ENCODE measurements around the gene BARHL1. TPM values are rescaled to one million over a fixed set of nuclear protein-coding genes. Genes with fewer than 3 reads are reported as not detected.
A peak's percentile ranks its signal among the peaks of the same experiment; 100 is the strongest.

The BARHL1 gene
- polyA plus RNA-seq = not detected

DNA sequence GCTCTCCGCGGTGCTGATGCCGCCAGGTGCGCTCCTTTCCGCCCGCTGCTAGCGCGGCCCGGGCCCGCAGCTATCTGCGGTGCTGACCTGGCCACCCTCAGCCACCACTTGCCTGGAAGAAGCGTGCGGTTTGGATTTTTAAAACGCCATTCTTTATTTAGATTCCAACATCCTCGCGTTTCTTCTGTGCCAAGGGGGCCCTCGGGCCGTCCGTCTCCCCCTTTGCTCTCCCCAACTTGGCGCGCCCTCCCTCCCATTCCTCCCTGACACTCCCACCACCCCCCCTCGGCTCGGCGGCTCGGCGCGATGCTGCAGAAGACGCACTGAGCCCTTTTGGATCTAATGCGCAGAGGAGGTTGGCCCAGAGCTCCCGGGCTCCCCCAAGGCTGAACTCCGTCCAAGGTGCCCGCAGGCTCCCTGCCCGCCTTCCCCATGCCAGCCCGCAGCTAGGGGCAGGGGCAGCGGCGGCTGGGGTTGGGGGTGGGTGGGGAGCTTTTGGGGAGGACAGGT lies at the start of gene BARHL1:
BARHL1 (plus strand) TSS at position 331 of the 510 bp plus-strand sequence. CDS start 192 bp downstream, outside the sequence.
- Mint-ChIP-seq H3K27ac (peak within 1 kb of the TSS; percentile 89 to 97 (median 95)), H3K36me3 (peaks cover 1% of the 10 kb centered on the region), H3K9me3 (peaks cover 0 to 9% (median 0%) of the 10 kb centered on the region in 3 donors), H3K4me3 (peak within 1 kb of the TSS; percentile 38 to 80 (median 74)), H3K27me3 (peaks cover 55% of the 10 kb centered on the region), H3K4me1 (peaks cover 6 to 14% (median 13%) of the 10 kb centered on the region in 3 donors)

DNA sequence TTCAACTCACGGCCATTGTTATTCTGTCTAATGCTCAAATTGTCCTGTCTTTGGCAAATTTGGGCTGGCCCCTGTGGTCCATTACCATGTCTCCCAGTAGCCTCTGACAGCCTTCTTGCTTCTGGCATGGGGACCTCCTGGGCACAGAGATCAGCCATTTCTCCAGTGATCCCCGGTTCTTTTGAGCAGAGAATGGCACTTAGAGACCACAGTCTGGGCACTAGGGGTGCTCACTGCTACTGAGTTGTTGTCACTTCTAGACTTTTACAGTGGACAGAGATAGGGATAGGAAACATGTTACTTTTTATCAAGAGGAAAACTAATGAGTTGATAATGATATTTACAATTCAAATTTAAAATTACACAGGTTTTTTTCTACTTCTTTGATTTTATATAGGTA lies 47.6 kb upstream of the BARHL1 start:
- H3K9me3 Mint-ChIP-seq = peaks cover 0 to 11% (median 3%) of the 10 kb centered on the region in 3 donors

GRCh38 chr9:132536124-132536523 lies 46.3 kb upstream of the BARHL1 start:
- peaks cover 5% of the 10 kb centered on the region for H3K27me3 Mint-ChIP-seq
- no peak overlapping the region for H3K4me3 Mint-ChIP-seq
- H3K27ac Mint-ChIP-seq = no peak overlapping the region
- no peaks in the 10 kb centered on the region for H3K4me1 Mint-ChIP-seq
- H3K36me3 Mint-ChIP-seq = no peaks in the 10 kb centered on the region
- peaks cover 0 to 11% (median 3%) of the 10 kb centered on the region in 3 donors for H3K9me3 Mint-ChIP-seq

More for the DNA sequence above, 47.6 kb upstream of the BARHL1 start:
- Mint-ChIP-seq H3K4me3 (no peak overlapping the region), H3K36me3 (no peaks in the 10 kb centered on the region), H3K27me3 (peaks cover 12% of the 10 kb centered on the region), H3K4me1 (no peaks in the 10 kb centered on the region), H3K27ac (no peak overlapping the region)

DNA sequence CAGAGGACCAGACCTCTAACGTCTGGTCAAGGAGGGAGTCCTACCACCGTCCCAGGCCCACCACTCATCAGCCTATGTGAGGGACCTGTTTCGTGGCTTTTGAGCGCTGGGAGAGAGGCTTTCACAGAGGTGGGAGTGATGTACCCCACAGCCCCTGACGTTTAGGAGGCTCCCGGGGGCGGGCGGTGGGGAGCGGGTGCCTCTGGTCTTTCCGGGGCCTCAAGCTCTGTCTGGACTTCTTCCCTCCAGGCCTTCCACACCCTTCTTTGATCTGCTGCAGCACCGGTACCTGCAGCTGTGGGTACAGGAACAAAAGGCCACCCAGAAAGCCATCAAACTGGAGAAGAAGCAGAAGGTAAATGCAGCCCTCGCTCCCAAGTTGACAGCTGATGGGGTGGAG lies 45.1 kb upstream of the BARHL1 start:
- H3K4me3 Mint-ChIP-seq = no peak overlapping the region
- H3K9me3 Mint-ChIP-seq = peaks cover 0 to 11% (median 3%) of the 10 kb centered on the region in 3 donors
- no peak overlapping the region for H3K27ac Mint-ChIP-seq

DNA sequence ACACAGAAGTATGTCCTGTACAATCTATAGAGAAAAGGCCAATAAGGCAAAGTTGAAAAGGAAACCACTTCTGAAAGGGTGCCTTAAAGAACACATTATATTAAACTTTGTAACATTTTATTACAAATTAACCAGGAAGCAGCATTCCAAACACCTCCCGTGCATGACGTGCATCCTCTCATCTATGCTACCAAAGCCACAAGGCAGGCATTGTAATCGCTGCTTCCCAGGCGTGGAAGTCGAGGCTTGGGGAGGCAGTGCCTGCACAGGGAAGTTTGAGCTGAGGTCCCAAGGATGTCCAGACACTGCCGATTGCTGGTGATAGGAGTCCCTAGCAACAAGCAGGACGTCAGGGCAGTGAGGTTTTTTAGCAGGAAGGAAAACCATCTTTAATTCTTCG lies 44.3 kb upstream of the BARHL1 start:
- Mint-ChIP-seq H3K36me3 (no peaks in the 10 kb centered on the region), H3K4me3 (no peak overlapping the region), H3K9me3 (peaks cover 0 to 11% (median 3%) of the 10 kb centered on the region in 3 donors), H3K4me1 (no peaks in the 10 kb centered on the region), H3K27me3 (peaks cover 4% of the 10 kb centered on the region), H3K27ac (no peak overlapping the region)

More for the DNA sequence above, 45.1 kb upstream of the BARHL1 start:
- Mint-ChIP-seq H3K27me3 (peaks cover 4% of the 10 kb centered on the region), H3K36me3 (no peaks in the 10 kb centered on the region), H3K4me1 (no peaks in the 10 kb centered on the region)

DNA sequence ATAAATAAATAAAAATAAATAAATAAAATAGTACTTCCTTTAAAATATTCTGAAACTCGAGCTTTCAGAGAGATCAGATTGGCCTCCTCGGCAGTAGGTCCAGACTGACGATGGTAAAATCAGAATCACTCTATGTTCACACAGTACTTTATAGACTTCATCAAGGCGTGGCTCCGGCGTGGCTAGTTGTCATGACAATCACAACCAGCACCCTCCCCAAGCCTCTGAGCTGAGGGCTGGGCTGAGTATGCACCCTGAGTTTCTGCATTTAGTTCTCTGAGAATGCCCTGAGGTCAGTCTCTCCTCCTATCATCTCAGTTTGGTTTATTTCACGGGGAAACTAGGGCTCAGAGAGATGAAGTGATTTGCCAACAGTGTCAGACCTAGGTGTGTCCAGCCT lies 43.3 kb upstream of the BARHL1 start:
- Mint-ChIP-seq H3K4me3 (no peak overlapping the region), H3K4me1 (no peaks in the 10 kb centered on the region), H3K27me3 (peaks cover 5% of the 10 kb centered on the region), H3K36me3 (no peaks in the 10 kb centered on the region), H3K9me3 (peaks cover 0 to 11% (median 3%) of the 10 kb centered on the region in 3 donors), H3K27ac (no peak overlapping the region)

DNA sequence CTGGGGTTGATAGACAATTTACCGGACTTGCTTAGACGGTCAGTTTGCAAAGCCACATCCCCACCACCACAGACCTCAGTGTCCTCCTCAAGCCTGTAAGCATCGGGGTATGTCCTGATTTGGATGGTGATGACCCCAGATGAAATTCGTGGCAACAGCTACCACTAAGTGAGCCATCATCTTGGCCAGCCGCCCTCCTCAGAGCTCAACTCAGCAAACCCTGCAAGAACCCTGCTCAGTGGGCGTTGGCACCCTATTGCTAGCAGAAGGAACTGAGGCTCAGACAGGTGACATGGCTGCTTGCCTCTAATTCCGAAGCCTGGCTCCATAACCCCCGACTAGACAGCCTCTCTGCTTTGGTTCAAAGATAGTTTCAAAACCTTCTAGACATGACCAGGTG lies 41.4 kb upstream of the BARHL1 start:
- H3K9me3 Mint-ChIP-seq = peaks cover 0 to 5% (median 3%) of the 10 kb centered on the region in 3 donors
- peaks cover 15% of the 10 kb centered on the region for H3K27me3 Mint-ChIP-seq
- no peak overlapping the region for H3K27ac Mint-ChIP-seq
- peaks cover 0 to 2% (median 0%) of the 10 kb centered on the region in 3 donors for H3K4me1 Mint-ChIP-seq
- no peaks in the 10 kb centered on the region for H3K36me3 Mint-ChIP-seq
- H3K4me3 Mint-ChIP-seq = no peak overlapping the region

- Mint-ChIP-seq H3K4me1 (peaks cover 0 to 2% (median 2%) of the 10 kb centered on the region in 3 donors), H3K27me3 (peaks cover 15% of the 10 kb centered on the region), H3K36me3 (no peaks in the 10 kb centered on the region)
Measured at GRCh38 chr9:132541870-132542830, 40.3 kb upstream of the BARHL1 start.

DNA sequence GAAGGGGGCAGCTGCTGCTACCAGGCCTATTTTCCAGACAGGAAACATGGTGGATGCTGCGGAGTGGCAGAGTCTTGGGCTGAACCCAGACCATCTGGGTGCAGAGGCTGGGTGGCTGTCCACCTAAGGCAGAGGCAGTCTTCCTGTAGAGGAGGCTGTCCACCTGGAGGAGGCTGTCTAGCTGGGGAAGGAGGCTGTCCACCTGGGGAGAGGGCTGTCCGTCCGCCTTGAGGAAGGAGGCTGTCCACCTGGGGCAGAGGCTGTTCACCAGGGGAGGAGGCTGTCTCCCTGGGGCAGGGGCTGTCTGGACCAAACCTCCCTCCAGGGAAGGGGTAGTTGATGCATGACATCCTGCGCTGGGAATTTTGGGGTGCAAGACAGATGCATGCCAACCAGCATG lies 39.2 kb upstream of the BARHL1 start:
- Mint-ChIP-seq H3K9me3 (no peaks in the 10 kb centered on the region), H3K27me3 (peaks cover 20% of the 10 kb centered on the region)

More at GRCh38 chr9:132541870-132542830, 40.3 kb upstream of the BARHL1 start:
- Mint-ChIP-seq H3K27ac (no peak overlapping the region), H3K9me3 (no peaks in the 10 kb centered on the region), H3K4me3 (no peak overlapping the region)

GRCh38 chr9:132543960-132544359 lies 38.4 kb upstream of the BARHL1 start:
- Mint-ChIP-seq H3K27ac (no peak overlapping the region), H3K9me3 (no peaks in the 10 kb centered on the region), H3K36me3 (no peaks in the 10 kb centered on the region), H3K27me3 (peaks cover 20% of the 10 kb centered on the region), H3K4me1 (peaks cover 0 to 9% (median 2%) of the 10 kb centered on the region in 3 donors), H3K4me3 (no peak overlapping the region)

More for the DNA sequence above, 39.2 kb upstream of the BARHL1 start:
- no peak overlapping the region for H3K4me3 Mint-ChIP-seq
- peaks cover 0 to 9% (median 2%) of the 10 kb centered on the region in 3 donors for H3K4me1 Mint-ChIP-seq
- no peak overlapping the region for H3K27ac Mint-ChIP-seq
- H3K36me3 Mint-ChIP-seq = no peaks in the 10 kb centered on the region

GRCh38 chr9:132545578-132545977 lies 36.8 kb upstream of the BARHL1 start:
- H3K27me3 Mint-ChIP-seq = peaks cover 20% of the 10 kb centered on the region
- no peak overlapping the region for H3K4me3 Mint-ChIP-seq
- no peaks in the 10 kb centered on the region for H3K9me3 Mint-ChIP-seq
- H3K36me3 Mint-ChIP-seq = no peaks in the 10 kb centered on the region
- H3K27ac Mint-ChIP-seq = no peak overlapping the region
- peaks cover 0 to 9% (median 2%) of the 10 kb centered on the region in 3 donors for H3K4me1 Mint-ChIP-seq

DNA sequence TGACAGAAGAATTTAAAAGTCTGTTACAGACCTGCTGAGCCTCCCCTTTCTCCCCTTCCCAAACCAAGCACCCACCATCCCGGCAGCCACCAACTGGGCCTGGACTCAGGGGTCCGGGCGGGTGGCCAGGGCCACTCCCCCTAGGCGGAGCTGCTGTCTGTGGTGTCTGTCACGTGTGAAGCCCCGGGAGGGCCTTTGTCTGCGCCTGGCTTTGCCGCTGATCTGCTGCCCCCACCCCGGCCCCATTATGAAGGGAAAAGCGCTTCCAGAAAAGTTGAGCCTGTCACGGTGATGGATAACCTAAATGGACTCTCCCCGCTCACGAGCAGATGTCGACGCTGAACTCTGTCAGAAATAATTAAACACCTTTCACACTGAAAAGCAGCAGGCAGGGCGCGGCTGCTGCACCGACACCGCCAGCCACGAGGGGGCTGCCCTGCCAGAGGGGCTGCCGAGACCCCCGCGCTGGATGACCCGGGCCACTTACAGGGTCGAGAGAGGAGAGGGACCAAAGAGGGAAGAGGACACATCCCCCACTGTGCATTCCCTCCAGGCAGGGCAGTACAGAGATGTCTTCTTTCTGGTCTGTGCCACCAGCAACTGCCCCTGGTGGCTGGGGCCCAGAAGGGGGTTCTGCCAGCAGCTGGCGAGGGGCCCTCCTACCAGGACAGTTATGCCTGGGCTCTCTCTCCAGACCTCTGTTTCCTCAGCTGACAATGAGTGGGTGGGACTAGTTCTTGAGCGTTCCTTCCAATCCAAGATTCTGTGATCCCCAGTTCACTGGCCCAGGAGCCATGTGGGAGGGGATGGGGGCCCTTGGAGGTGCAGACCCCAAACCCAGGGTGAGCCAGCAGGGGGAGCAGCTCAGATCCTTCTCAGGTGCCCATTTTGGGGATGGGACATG lies 36.0 kb upstream of the BARHL1 start:
- Mint-ChIP-seq H3K4me1 (peaks cover 0 to 9% (median 2%) of the 10 kb centered on the region in 3 donors), H3K27ac (no peak overlapping the region), H3K27me3 (peaks cover 20% of the 10 kb centered on the region), H3K9me3 (no peaks in the 10 kb centered on the region), H3K36me3 (no peaks in the 10 kb centered on the region), H3K4me3 (peak overlapping the region in 2 of 4 donors; percentile 45 to 51)

DNA sequence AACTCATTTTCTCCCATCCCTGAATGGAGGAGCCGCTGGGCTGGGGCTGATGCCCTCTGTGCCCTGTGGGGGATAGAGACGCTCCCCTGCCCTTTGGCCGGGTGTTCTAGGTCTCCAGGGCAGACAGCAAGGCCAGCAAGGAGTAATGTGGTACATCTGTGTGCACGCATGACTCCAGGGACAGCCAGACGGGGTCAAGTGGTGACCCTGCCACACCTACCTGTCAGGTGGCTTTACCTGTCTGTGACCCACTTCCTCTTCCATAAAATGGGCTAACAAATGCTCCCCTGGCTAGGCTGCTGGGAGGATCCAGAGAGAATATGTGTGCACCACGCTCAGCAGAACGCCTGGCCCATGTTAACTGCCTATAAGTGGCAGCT lies 35.4 kb upstream of the BARHL1 start:
- H3K4me3 Mint-ChIP-seq = no peak overlapping the region
- no peak overlapping the region for H3K27ac Mint-ChIP-seq
- no peaks in the 10 kb centered on the region for H3K9me3 Mint-ChIP-seq
- peaks cover 20% of the 10 kb centered on the region for H3K27me3 Mint-ChIP-seq
- H3K4me1 Mint-ChIP-seq = peaks cover 0 to 9% (median 2%) of the 10 kb centered on the region in 3 donors
- no peaks in the 10 kb centered on the region for H3K36me3 Mint-ChIP-seq

- H3K4me3 Mint-ChIP-seq = no peak overlapping the region
- H3K27ac Mint-ChIP-seq = no peak overlapping the region
- peaks cover 20% of the 10 kb centered on the region for H3K27me3 Mint-ChIP-seq
- H3K36me3 Mint-ChIP-seq = no peaks in the 10 kb centered on the region
- no peaks in the 10 kb centered on the region for H3K9me3 Mint-ChIP-seq
- H3K4me1 Mint-ChIP-seq = peaks cover 0 to 9% (median 2%) of the 10 kb centered on the region in 3 donors
Measured at GRCh38 chr9:132547436-132547835, 35.0 kb upstream of the BARHL1 start.
